Psoas muscle (tissue), 8 donors: ENCODE data around the gene RARS2. TPM values are rescaled to one million over a fixed set of nuclear protein-coding genes. Genes with fewer than 3 reads are reported as not detected.

Experiments used
- ATAC-seq, 4 donors: fragments of 200-7000 bp; cut with Tn5 transposase; one replicate each; pipeline ENCODE4 v1.9.1; 2020; ENCODE audit warnings: moderate library complexity in 3 of 4, mild to moderate bottlenecking in 2 of 4
- DNase-seq, 2 donors: peaks; one replicate each; pipeline ENCODE4 v3.0.0-alpha.2; 2020
- H3K27ac ChIP-seq: fragments of 200-600 bp; one replicate; pipeline ENCODE4 v1.8.0; 2022
- H3K27me3 ChIP-seq, 3 donors: fragments of 200-600 bp in 1 of 3; one replicate each; pipeline versions ENCODE4 v1.6.1 to v1.8.0; 2013 to 2022; ENCODE audit warnings: low read length in 2 of 3, mild to moderate bottlenecking in 2 of 3, moderate library complexity in 1 of 3; ENCODE audit not compliant: insufficient read depth in 3 of 3
- H3K36me3 ChIP-seq, 2 donors: fragments of 200-600 bp in 1 of 2; one replicate each; pipeline versions ENCODE4 v1.6.1 to v1.8.0; 2013 to 2022; ENCODE audit warnings: low read depth in 1 of 2, mild to moderate bottlenecking in 1 of 2, moderate library complexity in 1 of 2; ENCODE audit not compliant: insufficient read depth in 1 of 2
- H3K4me1 ChIP-seq: fragments of 200-600 bp; one replicate; pipeline ENCODE4 v1.8.0; 2022
- H3K4me3 ChIP-seq: fragments of 200-600 bp; one replicate; pipeline ENCODE4 v1.8.0; 2022; ENCODE audit warnings: mild to moderate bottlenecking
- H3K9me3 ChIP-seq: fragments of 200-600 bp; one replicate; pipeline ENCODE4 v1.8.0; 2022
- WGBS, 3 donors: extraction: QIAGEN DNeasy Blood & Tissue Kit; methylation state at CpG; one replicate each; pipeline versions ENCODE4 v1.1.6 to v1.1.7; 2013; 5-methylcytosine and 5-hydroxymethylcytosine counted together
- intact Hi-C, 2 donors: fragments of 100-400 bp; cut with DNase I; formaldehyde crosslinking; loops; one replicate each; pipeline versions ENCODE4 v1.11.0 to v1.14.2; 2022
- polyA plus RNA-seq, 3 donors: library from polyadenylated mRNA; stranded (reverse); fragments of 200-250 nt; gene quantifications; one replicate each; pipeline ENCODE4 v1.2.3, GENCODE V29; 2013
- total RNA-seq, 4 donors: library from RNA; stranded (reverse); fragmentation: NEBNext Ultra II Directional in 2 of 4; extraction: Animal tissue kit (Norgen Biotek cat#: 25700) in 2 of 4; gene quantifications; one replicate each; pipeline versions ENCODE4 v1.2.1 to v1.2.4, GENCODE V29; 2021 to 2023
- TF ChIP-seq, protein P1 (sequence below): fragments of 200-600 bp; IDR thresholded peaks from one replicate; pipeline ENCODE4 v1.8.0; 2022; ENCODE audit warnings: antibody characterized with exemption
- donor health status: healthy with polysubstance abuse.
- donor health status: DM: no; HTN: no; CAD: no; lungs with moderate emphysema.
- donor health status: Bipolar disorder and iron deficiency.
- donor health status: healthy.
- donor health status: DM: yes; HTN: yes; CAD: no.
- donor health status: DM: no; HTN: no; CAD: no.
- donor health status: DM: no; HTN: no; CAD: no.
- donor health status: DM: yes; HTN: yes; CAD: no.

RARS2 gene
- total and polyA plus RNA-seq, 7 donors = 11.6 to 20.7 (median 17.1) TPM

DNA sequence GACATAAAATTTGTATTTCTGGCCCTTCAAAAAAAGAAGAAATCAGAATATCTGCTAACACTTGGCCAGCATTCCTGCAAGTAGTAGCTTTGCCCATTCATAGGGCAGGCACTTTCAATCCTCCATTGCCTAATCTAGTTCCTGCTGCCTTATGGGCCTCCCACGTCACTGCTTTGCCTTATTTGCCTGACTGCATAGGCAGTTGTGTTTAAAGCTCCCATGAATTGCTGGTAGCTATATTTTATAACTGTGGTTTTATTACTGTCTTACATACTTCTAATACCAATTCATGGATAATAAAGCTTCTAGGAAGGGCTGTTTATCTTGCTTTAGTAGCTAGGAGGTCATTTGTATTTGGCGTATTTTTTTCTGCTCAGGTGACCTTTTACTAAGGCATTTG is 124.7 kb downstream of the RARS2 start:
- DNase-seq = no peak
- intact Hi-C loops = no loop called here

More for the DNA sequence above, 124.7 kb downstream of the RARS2 start:
- TF ChIP-seq, protein P1, sequence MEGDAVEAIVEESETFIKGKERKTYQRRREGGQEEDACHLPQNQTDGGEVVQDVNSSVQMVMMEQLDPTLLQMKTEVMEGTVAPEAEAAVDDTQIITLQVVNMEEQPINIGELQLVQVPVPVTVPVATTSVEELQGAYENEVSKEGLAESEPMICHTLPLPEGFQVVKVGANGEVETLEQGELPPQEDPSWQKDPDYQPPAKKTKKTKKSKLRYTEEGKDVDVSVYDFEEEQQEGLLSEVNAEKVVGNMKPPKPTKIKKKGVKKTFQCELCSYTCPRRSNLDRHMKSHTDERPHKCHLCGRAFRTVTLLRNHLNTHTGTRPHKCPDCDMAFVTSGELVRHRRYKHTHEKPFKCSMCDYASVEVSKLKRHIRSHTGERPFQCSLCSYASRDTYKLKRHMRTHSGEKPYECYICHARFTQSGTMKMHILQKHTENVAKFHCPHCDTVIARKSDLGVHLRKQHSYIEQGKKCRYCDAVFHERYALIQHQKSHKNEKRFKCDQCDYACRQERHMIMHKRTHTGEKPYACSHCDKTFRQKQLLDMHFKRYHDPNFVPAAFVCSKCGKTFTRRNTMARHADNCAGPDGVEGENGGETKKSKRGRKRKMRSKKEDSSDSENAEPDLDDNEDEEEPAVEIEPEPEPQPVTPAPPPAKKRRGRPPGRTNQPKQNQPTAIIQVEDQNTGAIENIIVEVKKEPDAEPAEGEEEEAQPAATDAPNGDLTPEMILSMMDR = no peak
- Histone ChIP-seq H3K4me1 (no peaks in the 10 kb centered on the region), H3K27ac (no peak overlapping the region), H3K36me3 (no peaks in the 10 kb centered on the region), H3K9me3 (no peaks in the 10 kb centered on the region), H3K4me3 (no peak overlapping the region), H3K27me3 (peaks cover 0 to 4% (median 0%) of the 10 kb centered on the region in 3 donors)
- ATAC-seq = no peak
- WGBS, 3 donors = 73 to 88% (median 78%) methylated on average over 2 of the region's 2 CpGs

Other genes with a start within 250 kb of the RARS2 start
- 1 to 10 TPM in 2 of 4 donors, under 1 TPM in 2; 0.30 to 1.4 (median 1.1) TPM for gene C6orf163, start 245.2 kb downstream of the RARS2 start, total RNA-seq
- gene C6orf163, start 245.2 kb downstream of the RARS2 start, polyA plus RNA-seq = under 1 TPM; 0.22 to 0.41 (median 0.36) TPM
- gene CFAP206, start 182.0 kb downstream of the RARS2 start, total RNA-seq = not detected
- under 1 TPM; 0.10 to 0.70 (median 0.10) TPM for gene CFAP206, start 182.0 kb downstream of the RARS2 start, polyA plus RNA-seq
- gene SLC35A1, start 117.0 kb downstream of the RARS2 start, total RNA-seq = 1 to 10 TPM; 5.7 to 8.7 (median 8.0) TPM
- gene SLC35A1, start 117.0 kb downstream of the RARS2 start, polyA plus RNA-seq = 10 to 100 TPM in 2 of 3 donors, 1 to 10 TPM in 1; 9.1 to 15.3 (median 12.5) TPM
- 10 to 100 TPM; 18.9 to 26.8 (median 22.1) TPM for gene ORC3, start 148 bp upstream of the RARS2 start, total RNA-seq
- gene ORC3, start 148 bp upstream of the RARS2 start, polyA plus RNA-seq = 10 to 100 TPM; 14.5 to 44.0 (median 17.3) TPM
- 100 to 1,000 TPM in 3 of 4 donors, 10 to 100 TPM in 1; 71.9 to 188 (median 141) TPM for gene AKIRIN2, start 112.2 kb upstream of the RARS2 start, total RNA-seq
- 100 to 1,000 TPM in 1 of 3 donors, 10 to 100 TPM in 2; 65.0 to 127 (median 87.6) TPM for gene AKIRIN2, start 112.2 kb upstream of the RARS2 start, polyA plus RNA-seq